Epithelial cell of proximal tubule (primary cell): Measurements from ENCODE around the gene PLN. TPM values are rescaled to one million over a fixed set of nuclear protein-coding genes. Genes with fewer than 3 reads are reported as not detected.

Experiments used
- DNase-seq: peaks from one replicate; pipeline ENCODE4 v3.0.0-alpha.2; 2011; ENCODE audit warnings: low read depth
- H3K4me3 ChIP-seq: 2 replicates; pipeline ENCODE4 v1.5.1; 2011; ENCODE audit warnings: low read depth, mild to moderate bottlenecking, low read length
- CTCF ChIP-seq: conservative IDR thresholded peaks from 2 replicates; pipeline ENCODE4 v1.5.1; 2012; ENCODE audit warnings: low read depth, mild to moderate bottlenecking, low read length
- total RNA-seq: library from RNA; depleted of rRNA; stranded (reverse); fragments of >200 nt; gene quantifications from 2 replicates; pipeline ENCODE4 v1.2.3, GENCODE V29; 2015

PLN gene
- total RNA-seq, 1 donor from 2014 or later = not detected

- DNase-seq = no peak
- no peak for TF ChIP-seq CTCF
- H3K4me3 ChIP-seq = no peak overlapping the region
Observed at GRCh38 chr6:118523216-118523615, 24.9 kb upstream of the PLN start.

- no peak for TF ChIP-seq CTCF
- no peak for DNase-seq
- H3K4me3 ChIP-seq = no peak overlapping the region
Observed at GRCh38 chr6:118524686-118525085, 23.4 kb upstream of the PLN start.

DNA sequence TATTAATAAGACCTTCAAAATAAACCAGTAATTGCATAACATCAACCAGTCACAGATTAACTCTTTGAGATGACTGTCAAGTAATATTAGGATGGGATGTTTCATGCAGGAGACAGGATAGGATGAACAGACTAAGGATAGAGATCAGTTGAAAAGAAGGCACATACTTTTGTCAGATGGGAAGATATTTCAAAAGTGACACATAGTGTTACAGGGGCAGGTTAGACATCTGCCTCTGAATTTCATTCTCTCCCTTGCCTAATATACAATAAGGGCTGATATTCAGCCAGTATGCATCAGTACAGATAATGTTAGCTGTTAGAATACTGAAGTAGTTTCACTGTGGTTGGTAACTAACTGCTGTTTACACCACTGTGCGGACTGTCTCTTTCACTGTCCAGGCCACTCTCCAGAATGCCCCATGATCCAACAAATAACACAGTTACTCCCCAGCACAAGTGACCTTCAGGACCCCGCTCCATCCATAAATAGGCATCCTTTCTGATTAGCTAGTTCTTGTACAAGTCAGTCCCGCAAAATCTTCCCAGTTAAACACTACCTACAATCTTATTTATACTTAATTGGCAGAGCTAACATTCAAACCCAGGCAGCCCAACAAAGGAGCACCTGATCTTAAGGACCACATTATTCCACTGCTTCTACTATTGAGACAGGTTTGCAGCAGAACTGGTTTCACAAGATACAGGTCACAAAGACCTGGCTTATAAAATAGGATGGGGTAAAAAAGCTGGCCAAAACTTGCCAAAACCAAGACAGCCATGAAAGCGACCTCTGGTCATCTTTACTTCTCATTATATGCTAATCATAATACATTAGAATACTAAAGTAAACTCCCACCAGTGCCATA lies 21.9 kb upstream of the PLN start:
- no peak overlapping the region for H3K4me3 ChIP-seq
- TF ChIP-seq CTCF = no peak
- no peak for DNase-seq

GRCh38 chr6:118528129-118528528 lies 20.0 kb upstream of the PLN start:
- no peak for TF ChIP-seq CTCF
- no peak for DNase-seq
- no peak overlapping the region for H3K4me3 ChIP-seq

DNA sequence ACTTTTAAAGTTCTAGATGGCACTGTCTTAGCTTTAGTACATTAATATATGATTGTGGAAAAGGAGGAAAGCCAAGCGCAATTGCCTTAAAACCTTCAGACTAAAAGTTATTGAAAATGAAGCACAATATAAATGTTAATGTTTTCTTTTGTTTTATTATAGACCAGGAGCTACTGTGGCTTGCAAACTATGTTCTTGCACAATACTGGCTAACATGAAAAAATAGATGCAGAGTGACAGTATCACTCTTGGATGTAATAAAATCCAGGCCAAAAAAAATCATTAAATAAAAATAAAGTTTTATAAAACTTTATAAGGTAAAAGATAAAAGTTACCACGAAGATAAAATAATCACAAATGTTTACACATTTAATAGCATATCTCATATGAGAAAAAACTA lies 18.3 kb upstream of the PLN start:
- DNase-seq = no peak
- no peak overlapping the region for H3K4me3 ChIP-seq
- no peak for TF ChIP-seq CTCF

DNA sequence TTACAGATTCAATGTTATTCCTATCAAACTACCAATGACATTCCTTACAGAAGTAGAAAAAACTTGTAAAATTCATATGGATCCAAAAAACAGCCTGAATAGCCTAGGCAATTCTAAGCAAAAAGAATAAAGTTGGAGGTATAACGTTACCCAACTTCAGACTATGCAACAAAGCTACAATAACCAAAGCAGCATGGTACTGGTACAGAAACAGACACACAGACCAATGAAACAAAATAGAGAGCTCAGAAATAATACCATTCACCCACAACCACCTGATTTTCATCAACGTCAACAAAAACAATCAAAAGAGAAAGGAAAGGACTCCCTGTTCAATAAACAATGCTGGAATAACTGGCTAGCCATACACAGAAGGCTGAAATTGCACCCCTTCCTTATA lies 17.2 kb upstream of the PLN start:
- DNase-seq = no peak
- H3K4me3 ChIP-seq = no peak overlapping the region
- TF ChIP-seq CTCF = no peak
